ENCODE measurements around the gene FBXO21.
A peak's percentile ranks its signal among the peaks of the same experiment; 100 is the strongest.

Gene FBXO21, protein sequence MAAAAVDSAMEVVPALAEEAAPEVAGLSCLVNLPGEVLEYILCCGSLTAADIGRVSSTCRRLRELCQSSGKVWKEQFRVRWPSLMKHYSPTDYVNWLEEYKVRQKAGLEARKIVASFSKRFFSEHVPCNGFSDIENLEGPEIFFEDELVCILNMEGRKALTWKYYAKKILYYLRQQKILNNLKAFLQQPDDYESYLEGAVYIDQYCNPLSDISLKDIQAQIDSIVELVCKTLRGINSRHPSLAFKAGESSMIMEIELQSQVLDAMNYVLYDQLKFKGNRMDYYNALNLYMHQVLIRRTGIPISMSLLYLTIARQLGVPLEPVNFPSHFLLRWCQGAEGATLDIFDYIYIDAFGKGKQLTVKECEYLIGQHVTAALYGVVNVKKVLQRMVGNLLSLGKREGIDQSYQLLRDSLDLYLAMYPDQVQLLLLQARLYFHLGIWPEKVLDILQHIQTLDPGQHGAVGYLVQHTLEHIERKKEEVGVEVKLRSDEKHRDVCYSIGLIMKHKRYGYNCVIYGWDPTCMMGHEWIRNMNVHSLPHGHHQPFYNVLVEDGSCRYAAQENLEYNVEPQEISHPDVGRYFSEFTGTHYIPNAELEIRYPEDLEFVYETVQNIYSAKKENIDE

DNA sequence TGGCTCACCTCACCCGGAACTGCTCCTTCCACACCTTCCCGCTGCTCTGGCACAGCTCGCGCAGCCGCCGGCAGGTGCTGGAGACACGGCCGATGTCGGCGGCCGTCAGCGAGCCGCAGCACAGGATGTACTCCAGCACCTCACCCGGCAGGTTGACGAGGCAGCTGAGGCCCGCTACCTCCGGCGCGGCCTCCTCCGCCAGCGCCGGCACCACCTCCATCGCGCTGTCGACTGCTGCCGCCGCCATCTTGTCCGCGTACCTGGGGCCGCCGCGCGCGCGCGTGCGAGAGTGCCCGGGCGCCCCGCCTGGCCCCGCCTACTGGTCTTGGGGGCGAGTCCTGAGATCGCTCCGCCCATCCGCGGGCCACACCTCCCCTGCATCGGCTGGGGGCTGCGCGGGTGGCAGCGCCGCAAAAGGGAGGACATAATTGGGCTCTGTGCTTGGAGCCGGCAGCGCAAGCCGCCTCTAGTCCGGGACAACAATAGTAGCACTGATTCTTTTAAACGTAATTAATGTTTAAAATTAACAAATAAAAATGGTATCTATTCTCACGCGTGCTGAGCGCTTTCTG, at the start of gene FBXO21:
Gene FBXO21, minus strand, starts transcription at position 261 of the 572 bp plus-strand sequence. Its CDS starts 14 bp downstream, at position 247.
- peak; percentile 80 for DNase-seq (ENCODE audit: low read depth)
- TF ChIP-seq, protein P1, sequence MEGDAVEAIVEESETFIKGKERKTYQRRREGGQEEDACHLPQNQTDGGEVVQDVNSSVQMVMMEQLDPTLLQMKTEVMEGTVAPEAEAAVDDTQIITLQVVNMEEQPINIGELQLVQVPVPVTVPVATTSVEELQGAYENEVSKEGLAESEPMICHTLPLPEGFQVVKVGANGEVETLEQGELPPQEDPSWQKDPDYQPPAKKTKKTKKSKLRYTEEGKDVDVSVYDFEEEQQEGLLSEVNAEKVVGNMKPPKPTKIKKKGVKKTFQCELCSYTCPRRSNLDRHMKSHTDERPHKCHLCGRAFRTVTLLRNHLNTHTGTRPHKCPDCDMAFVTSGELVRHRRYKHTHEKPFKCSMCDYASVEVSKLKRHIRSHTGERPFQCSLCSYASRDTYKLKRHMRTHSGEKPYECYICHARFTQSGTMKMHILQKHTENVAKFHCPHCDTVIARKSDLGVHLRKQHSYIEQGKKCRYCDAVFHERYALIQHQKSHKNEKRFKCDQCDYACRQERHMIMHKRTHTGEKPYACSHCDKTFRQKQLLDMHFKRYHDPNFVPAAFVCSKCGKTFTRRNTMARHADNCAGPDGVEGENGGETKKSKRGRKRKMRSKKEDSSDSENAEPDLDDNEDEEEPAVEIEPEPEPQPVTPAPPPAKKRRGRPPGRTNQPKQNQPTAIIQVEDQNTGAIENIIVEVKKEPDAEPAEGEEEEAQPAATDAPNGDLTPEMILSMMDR (IDR thresholded peaks at IDR 0.05; ENCODE audit: low read length, missing control alignments), result no peak
- peak within 1 kb of the TSS; percentile 80 for H3K4me3 ChIP-seq (replicated peaks; ENCODE audit: low read depth, low read length)

DNA sequence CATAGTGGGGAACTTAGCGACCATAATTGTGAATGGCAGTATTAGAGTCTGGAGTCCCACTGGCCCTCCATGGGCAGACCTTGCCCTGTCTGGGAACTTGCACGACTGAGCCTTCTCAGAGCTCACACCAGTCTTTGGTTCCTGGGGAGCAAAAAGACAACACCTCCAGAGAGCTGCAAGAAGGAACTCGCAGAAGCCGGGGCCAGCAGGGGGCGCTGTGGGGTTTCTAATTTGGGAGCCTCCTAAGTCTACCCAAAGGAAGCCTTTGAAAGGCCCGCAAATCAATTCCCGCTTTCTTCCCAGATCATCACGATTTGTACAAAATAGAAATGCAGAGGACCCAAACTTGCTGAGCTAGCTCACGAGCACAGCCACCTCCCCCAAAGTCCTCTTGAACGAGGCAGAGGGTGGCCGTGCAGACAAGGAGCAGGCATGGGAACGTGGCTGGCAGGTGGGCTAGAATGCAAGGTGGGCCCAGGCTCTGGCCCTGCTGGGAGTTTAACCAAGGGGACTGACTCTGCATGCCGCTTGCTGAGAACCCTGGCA, 46.3 kb upstream of the FBXO21 start:
- peak; percentile 39 for DNase-seq (ENCODE audit: low read depth)
- no peak overlapping the region for H3K4me3 ChIP-seq (replicated peaks; ENCODE audit: low read depth, low read length)
- TF ChIP-seq, protein P1 (IDR thresholded peaks at IDR 0.05; ENCODE audit: low read length, missing control alignments), result peak; percentile 58

DNA sequence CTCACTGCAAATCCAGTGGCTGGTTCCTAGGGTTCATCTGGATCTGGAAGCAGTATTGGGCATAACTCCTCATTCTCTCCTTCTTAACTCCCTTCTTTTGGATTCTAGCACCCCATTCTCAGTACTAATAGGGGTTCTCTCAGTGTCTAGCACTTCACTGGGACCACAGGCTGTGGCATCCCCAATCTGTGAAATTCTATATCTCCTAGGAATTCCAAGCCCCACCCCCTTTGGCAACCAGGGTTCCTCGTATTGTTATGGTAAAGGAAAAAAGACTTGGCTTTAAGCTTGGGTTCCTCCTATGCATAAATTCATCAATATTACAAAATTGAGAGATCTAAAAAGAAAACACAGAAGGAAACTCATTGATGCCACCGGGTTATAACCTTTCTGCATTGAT, 45.0 kb upstream of the FBXO21 start:
- no peak overlapping the region for H3K4me3 ChIP-seq (replicated peaks; ENCODE audit: low read depth, low read length)
- TF ChIP-seq, protein P1 (IDR thresholded peaks at IDR 0.05; ENCODE audit: low read length, missing control alignments), result no peak
- DNase-seq (ENCODE audit: low read depth), result no peak

DNA sequence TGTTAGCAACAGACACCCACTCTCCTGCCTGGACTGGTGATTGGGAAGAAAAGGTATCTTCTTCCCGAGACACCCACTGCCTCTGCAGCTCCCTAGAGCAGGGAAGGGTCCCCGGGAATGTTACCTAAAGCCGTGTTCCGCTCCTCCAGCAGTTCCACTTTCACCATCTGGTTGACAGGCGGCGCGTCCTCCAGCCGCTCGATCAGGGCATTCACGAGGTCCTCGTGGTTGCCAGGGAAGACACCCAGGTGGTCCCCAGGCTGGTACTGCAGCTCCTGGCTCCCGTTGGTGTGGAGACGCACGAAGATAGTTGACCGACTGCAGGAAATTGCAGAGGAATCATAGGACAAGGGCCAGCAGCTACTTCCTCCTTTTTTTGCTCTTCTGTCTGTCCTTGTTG, 44.2 kb upstream of the FBXO21 start:
- TF ChIP-seq, protein P1 (IDR thresholded peaks at IDR 0.05; ENCODE audit: low read length, missing control alignments), result no peak
- no peak overlapping the region for H3K4me3 ChIP-seq (replicated peaks; ENCODE audit: low read depth, low read length)
- no peak for DNase-seq (ENCODE audit: low read depth)

DNA sequence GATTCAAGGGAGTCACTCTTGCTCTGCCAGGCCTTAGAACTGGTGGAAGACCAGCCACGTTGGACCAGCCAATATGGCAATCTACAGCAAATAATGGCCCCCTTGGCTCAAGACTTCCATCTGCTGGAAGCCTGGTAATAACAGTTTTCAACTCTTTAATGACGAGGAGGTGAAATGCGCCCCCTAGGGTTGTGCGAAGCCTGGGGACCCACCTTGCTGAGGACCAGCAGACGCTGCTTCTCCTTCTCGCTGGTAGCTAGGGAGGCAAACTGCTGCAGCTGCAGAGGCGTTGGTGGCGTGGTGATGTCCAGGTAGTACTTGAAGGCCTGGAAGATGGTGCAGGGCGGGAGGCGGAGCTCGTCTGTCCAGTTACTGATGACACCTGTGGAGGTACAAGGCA, 41.5 kb upstream of the FBXO21 start:
- TF ChIP-seq, protein P1 (IDR thresholded peaks at IDR 0.05; ENCODE audit: low read length, missing control alignments), result no peak

DNA sequence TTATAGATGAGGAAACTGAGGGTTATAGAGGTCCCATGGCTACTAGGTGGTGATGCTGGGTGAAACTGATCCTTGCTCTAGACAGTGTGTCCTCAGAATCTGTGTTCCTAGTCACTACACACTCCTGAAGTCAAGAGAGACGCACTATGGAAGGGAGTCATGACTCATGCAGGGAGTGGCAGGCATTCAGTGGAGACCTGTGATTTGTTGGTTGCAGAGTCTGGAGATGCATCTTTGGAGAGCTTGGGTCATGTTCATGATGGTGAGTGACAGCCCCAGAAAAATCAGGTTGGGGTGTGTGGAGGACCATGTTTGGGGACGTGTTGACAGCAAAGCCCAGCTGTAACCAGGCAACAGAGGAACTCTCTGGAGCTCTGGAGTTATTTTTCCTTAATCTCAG, 38.0 kb upstream of the FBXO21 start:
- DNase-seq (ENCODE audit: low read depth), result no peak
- no peak overlapping the region for H3K4me3 ChIP-seq (replicated peaks; ENCODE audit: low read depth, low read length)
- TF ChIP-seq, protein P1 (IDR thresholded peaks at IDR 0.05; ENCODE audit: low read length, missing control alignments), result no peak

More for the DNA sequence above, 41.5 kb upstream of the FBXO21 start:
- DNase-seq (ENCODE audit: low read depth), result no peak
- no peak overlapping the region for H3K4me3 ChIP-seq (replicated peaks; ENCODE audit: low read depth, low read length)
